Trophoblast cell (in vitro differentiated cells and primary cell): ENCODE results near the gene R3HCC1L.

Experiments
- DNase-seq, 2 donors: peaks; one replicate each; pipeline ENCODE4 v3.0.0-alpha.2; 2016
- H2AFZ ChIP-seq: 2 replicates; pipeline ENCODE4 v1.6.1; 2013; ENCODE audit warnings: low read length, moderate library complexity, mild to moderate bottlenecking; ENCODE audit not compliant: insufficient read depth, poor library complexity
- H2AK5ac ChIP-seq: 2 replicates; pipeline ENCODE4 v1.6.1; 2013; ENCODE audit warnings: mild to moderate bottlenecking, low read length
- H2BK120ac ChIP-seq: 2 replicates; pipeline ENCODE4 v1.6.1; 2013; ENCODE audit warnings: low read length, mild to moderate bottlenecking, moderate library complexity; ENCODE audit not compliant: insufficient read depth, poor library complexity
- H2BK12ac ChIP-seq: 2 replicates; pipeline ENCODE4 v1.6.1; 2013; ENCODE audit warnings: mild to moderate bottlenecking, low read length, moderate library complexity
- H2BK5ac ChIP-seq: 2 replicates; pipeline ENCODE4 v1.6.1; 2013; ENCODE audit warnings: low read length, low read depth, moderate library complexity, mild to moderate bottlenecking; ENCODE audit not compliant: poor library complexity
- H3K14ac ChIP-seq: 2 replicates; pipeline ENCODE4 v1.6.1; 2013; ENCODE audit warnings: mild to moderate bottlenecking, low read length
- H3K18ac ChIP-seq: 2 replicates; pipeline ENCODE4 v1.6.1; 2013; ENCODE audit warnings: mild to moderate bottlenecking, low read length
- H3K23ac ChIP-seq: 2 replicates; pipeline ENCODE4 v1.6.1; 2013; ENCODE audit warnings: low read length
- H3K27ac ChIP-seq: 2 replicates; pipeline ENCODE4 v1.5.1; 2013; ENCODE audit warnings: low read depth, mild to moderate bottlenecking, inconsistent platforms, low read length, moderate library complexity
- H3K27me3 ChIP-seq: 2 replicates; pipeline ENCODE4 v1.6.1; 2013; ENCODE audit warnings: inconsistent platforms, mild to moderate bottlenecking, low read length, moderate library complexity; ENCODE audit not compliant: insufficient read depth
- H3K36me3 ChIP-seq, 2 experiments: 1 replicate in 1 of 2; 2 replicates in 1 of 2; pipeline ENCODE4 v1.6.1; 2013; ENCODE audit warnings: low read length in 2 of 2, mild to moderate bottlenecking in 2 of 2, moderate library complexity in 1 of 2; ENCODE audit not compliant: insufficient read depth in 2 of 2, control insufficient read depth in 1 of 2
- H3K4ac ChIP-seq: 2 replicates; pipeline ENCODE4 v1.6.1; 2013; ENCODE audit warnings: low read depth, mild to moderate bottlenecking, low read length, moderate library complexity
- H3K4me1 ChIP-seq, 2 experiments: 1 replicate in 1 of 2; 2 replicates in 1 of 2; pipeline ENCODE4 v1.6.1; 2013; ENCODE audit warnings: low read length in 2 of 2, mild to moderate bottlenecking in 2 of 2, moderate library complexity in 1 of 2; ENCODE audit not compliant: insufficient read depth in 2 of 2, control insufficient read depth in 1 of 2
- H3K4me2 ChIP-seq: 2 replicates; pipeline ENCODE4 v1.6.1; 2013; ENCODE audit warnings: inconsistent platforms, mild to moderate bottlenecking, low read length, moderate library complexity
- H3K4me3 ChIP-seq: 2 replicates; pipeline ENCODE4 v1.5.1; 2013; ENCODE audit warnings: mild to moderate bottlenecking, low read depth, low read length, inconsistent platforms
- H3K79me1 ChIP-seq: one replicate; pipeline ENCODE4 v1.6.1; 2013; ENCODE audit warnings: low read length
- H3K79me2 ChIP-seq: 2 replicates; pipeline ENCODE4 v1.6.1; 2013; ENCODE audit warnings: low read length, mild to moderate bottlenecking; ENCODE audit not compliant: control insufficient read depth, insufficient read depth, poor library complexity
- H3K9ac ChIP-seq: 2 replicates; pipeline ENCODE4 v1.6.1; 2013; ENCODE audit warnings: mild to moderate bottlenecking, low read length
- H3K9me3 ChIP-seq: 2 replicates; pipeline ENCODE4 v1.6.1; 2013; ENCODE audit warnings: low read depth, mild to moderate bottlenecking, control low read depth, inconsistent platforms, low read length; ENCODE audit not compliant: insufficient read depth
- H4K12ac ChIP-seq: 2 replicates; pipeline ENCODE4 v1.6.1; 2013; ENCODE audit warnings: low read depth, mild to moderate bottlenecking, low read length, moderate library complexity
- H4K8ac ChIP-seq: 2 replicates; pipeline ENCODE4 v1.6.1; 2013; ENCODE audit warnings: low read depth, mild to moderate bottlenecking, low read length, moderate library complexity
- H4K91ac ChIP-seq: one replicate; pipeline ENCODE4 v1.6.1; 2013; ENCODE audit warnings: low read depth, mild to moderate bottlenecking, low read length, moderate library complexity
- WGBS: extraction: QIAGEN DNeasy Blood & Tissue Kit; methylation state at CpG from one replicate; pipeline ENCODE4 v1.1.7; 2013; ENCODE audit warnings: missing lambda C conversion rate; ENCODE audit not compliant: insufficient read length, insufficient coverage; ENCODE audit errors: extremely low coverage; 5-methylcytosine and 5-hydroxymethylcytosine counted together

R3HCC1L gene

GRCh38 chr10:98287321-98287720 lies 152.9 kb downstream of the R3HCC1L start:
- Histone ChIP-seq H4K8ac (no peak overlapping the region), H3K4me2 (no peak overlapping the region), H2BK120ac (no peak overlapping the region), H3K27me3 (peaks cover 3% of the 10 kb centered on the region), H2BK12ac (no peak overlapping the region), H3K9ac (no peak overlapping the region), H2AK5ac (no peak overlapping the region), H2BK5ac (no peak overlapping the region), H3K23ac (no peak overlapping the region), H3K4me1 (no peaks in the 10 kb centered on the region), H3K36me3 (no peaks in the 10 kb centered on the region), H3K27ac (no peak overlapping the region), H4K91ac (no peak overlapping the region), H4K12ac (no peak overlapping the region), H3K4me3 (no peak overlapping the region), H3K9me3 (no peaks in the 10 kb centered on the region), H3K79me2 (no peaks in the 10 kb centered on the region), H3K79me1 (no peaks in the 10 kb centered on the region), H3K4ac (no peak overlapping the region), H3K18ac (no peak overlapping the region), H3K14ac (no peak overlapping the region), H2AFZ (no peak overlapping the region)
- WGBS: no CpG with 5 or more reads among the region's 5 CpGs
- no peak for DNase-seq

GRCh38 chr10:98289802-98290209 lies 155.3 kb downstream of the R3HCC1L start:
- H3K14ac ChIP-seq: no peak overlapping the region
- no peak overlapping the region for H3K27ac ChIP-seq
- H3K9ac ChIP-seq: no peak overlapping the region
- H3K79me2 ChIP-seq: no peaks in the 10 kb centered on the region
- no peak overlapping the region for H4K12ac ChIP-seq
- no peak overlapping the region for H2BK120ac ChIP-seq
- no peak overlapping the region for H2AFZ ChIP-seq
- H3K9me3 ChIP-seq: peaks cover 1% of the 10 kb centered on the region
- no peak overlapping the region for H3K4me2 ChIP-seq
- H3K4ac ChIP-seq: no peak overlapping the region
- peaks cover 3% of the 10 kb centered on the region for H3K27me3 ChIP-seq
- H3K18ac ChIP-seq: no peak overlapping the region
- DNase-seq: no peak
- H3K4me3 ChIP-seq: no peak overlapping the region
- H2BK5ac ChIP-seq: no peak overlapping the region
- H4K8ac ChIP-seq: no peak overlapping the region
- no peak overlapping the region for H2BK12ac ChIP-seq
- no peaks in the 10 kb centered on the region for H3K79me1 ChIP-seq
- WGBS: no CpG with 5 or more reads among the region's 10 CpGs
- H4K91ac ChIP-seq: no peak overlapping the region
- no peak overlapping the region for H2AK5ac ChIP-seq
- no peaks in the 10 kb centered on the region for H3K36me3 ChIP-seq
- no peak overlapping the region for H3K23ac ChIP-seq
- H3K4me1 ChIP-seq: no peaks in the 10 kb centered on the region

GRCh38 chr10:98292971-98293370 lies 158.5 kb downstream of the R3HCC1L start:
- Histone ChIP-seq H3K9me3 (peaks cover 1% of the 10 kb centered on the region), H2BK12ac (no peak overlapping the region), H2AFZ (no peak overlapping the region), H4K91ac (no peak overlapping the region), H3K18ac (no peak overlapping the region), H3K4me1 (peaks cover 0 to 3% of the 10 kb centered on the region in 2 experiments), H2BK120ac (no peak overlapping the region), H3K79me1 (no peaks in the 10 kb centered on the region), H2AK5ac (no peak overlapping the region), H3K4ac (no peak overlapping the region), H3K36me3 (no peaks in the 10 kb centered on the region), H2BK5ac (no peak overlapping the region), H4K8ac (no peak overlapping the region), H3K79me2 (no peaks in the 10 kb centered on the region), H4K12ac (no peak overlapping the region), H3K14ac (no peak overlapping the region), H3K4me3 (no peak overlapping the region), H3K23ac (no peak overlapping the region), H3K9ac (no peak overlapping the region), H3K27ac (no peak overlapping the region), H3K27me3 (peaks cover 3% of the 10 kb centered on the region), H3K4me2 (no peak overlapping the region)
- WGBS: no CpG with 5 or more reads among the region's 4 CpGs
- DNase-seq: no peak

- H3K27ac ChIP-seq: no peak overlapping the region
- no peak overlapping the region for H2AFZ ChIP-seq
- H3K4ac ChIP-seq: no peak overlapping the region
- no peak overlapping the region for H2BK12ac ChIP-seq
- H3K79me2 ChIP-seq: no peaks in the 10 kb centered on the region
- no peak overlapping the region for H4K8ac ChIP-seq
- H3K79me1 ChIP-seq: no peaks in the 10 kb centered on the region
- peak; percentile 87 to 95 for DNase-seq
- no peak overlapping the region for H4K12ac ChIP-seq
- H3K9me3 ChIP-seq: peaks cover 1% of the 10 kb centered on the region
- H3K4me2 ChIP-seq: no peak overlapping the region
- peaks cover 3% of the 10 kb centered on the region for H3K27me3 ChIP-seq
- H2BK120ac ChIP-seq: no peak overlapping the region
- H3K4me3 ChIP-seq: no peak overlapping the region
- no peak overlapping the region for H3K9ac ChIP-seq
- H3K23ac ChIP-seq: no peak overlapping the region
- H3K4me1 ChIP-seq: peaks cover 0 to 3% of the 10 kb centered on the region in 2 experiments
- no peak overlapping the region for H3K14ac ChIP-seq
- no peak overlapping the region for H3K18ac ChIP-seq
- no peak overlapping the region for H4K91ac ChIP-seq
- no peaks in the 10 kb centered on the region for H3K36me3 ChIP-seq
- no peak overlapping the region for H2AK5ac ChIP-seq
- H2BK5ac ChIP-seq: no peak overlapping the region
- no CpG with 5 or more reads among the region's 8 CpGs for WGBS
These were observed 159.3 kb downstream of the R3HCC1L start for GRCh38 chr10:98293550-98294269.
